Bone marrow (tissue), 2 donors: Measurements from ENCODE around the gene LINC01488.

Experiments
- DNase-seq, 2 donors: peaks; one replicate each; lab custom pipeline; 2025; lab: John Stamatoyannopoulos, UW

The LINC01488 gene

DNA sequence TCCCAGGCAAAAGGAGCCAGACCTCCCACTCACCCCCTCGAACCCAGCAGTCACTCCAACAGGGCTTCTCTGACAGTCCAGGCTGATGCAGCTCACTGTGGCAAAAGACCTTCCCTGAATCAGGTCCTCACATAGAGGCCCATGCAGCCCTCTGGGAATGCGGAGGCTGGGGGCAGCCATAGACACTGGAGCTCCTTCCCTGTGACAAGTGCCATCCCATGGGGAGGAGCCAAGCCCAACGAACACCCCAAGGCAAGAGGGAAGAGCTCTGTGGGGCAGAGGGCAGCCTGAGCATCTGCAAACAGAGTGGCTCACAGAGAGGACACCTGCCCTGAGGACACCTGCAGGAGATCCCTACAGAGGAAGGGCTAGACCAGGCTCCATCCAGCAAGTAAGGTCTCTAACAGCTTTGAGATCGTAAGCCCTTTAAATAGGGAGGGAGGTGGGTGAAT lies at the start of gene LINC01488:
TSS of gene LINC01488 (plus strand) at position 271 of the 452 bp plus-strand sequence.
- DNase-seq: no peak

GRCh38 chr11:69431893-69432738 lies 49.3 kb upstream of the LINC01488 start:
- DNase-seq: no peak

DNA sequence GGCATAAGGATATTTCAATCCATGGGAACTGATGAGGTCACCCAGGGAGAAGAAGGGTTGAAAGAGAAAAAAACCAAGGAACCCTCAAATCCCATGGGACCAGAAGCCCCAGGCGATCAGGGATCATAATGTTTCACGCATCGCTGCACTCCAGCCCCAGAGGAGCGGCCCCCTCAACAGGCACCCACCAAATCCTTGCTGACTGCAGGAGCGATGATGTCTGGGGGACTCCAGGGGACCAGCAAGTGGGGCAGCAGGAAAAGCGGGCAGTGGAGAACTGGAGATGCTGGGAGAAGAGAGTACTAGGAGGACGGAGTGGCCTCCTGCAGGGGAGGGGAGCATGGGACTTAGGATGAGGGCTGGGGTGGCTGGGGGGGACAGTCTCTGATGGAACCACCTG lies 47.7 kb upstream of the LINC01488 start:
- no peak for DNase-seq

DNA sequence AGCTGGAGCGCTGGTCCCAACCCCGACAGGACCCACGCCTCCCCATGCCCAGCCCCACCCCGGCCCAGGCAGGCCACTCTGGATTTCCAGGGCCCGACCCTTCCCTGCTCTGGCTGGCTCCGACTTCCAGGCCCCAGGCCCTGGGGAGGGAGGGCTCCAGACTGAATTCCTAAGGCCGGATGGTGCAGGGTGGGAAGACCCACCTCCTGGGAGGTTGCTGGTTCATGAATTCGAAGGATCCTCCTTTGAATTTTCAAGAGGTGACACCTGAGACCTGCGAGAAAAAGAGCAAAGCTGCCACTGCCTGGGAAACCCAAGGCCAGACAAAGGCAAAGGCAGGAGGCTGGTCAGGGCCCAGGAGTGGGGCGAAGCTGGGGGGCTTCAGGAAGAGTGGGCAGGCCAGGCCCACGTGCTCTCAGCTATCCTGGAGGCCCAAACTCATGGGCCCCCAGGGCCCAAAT lies 47.0 kb upstream of the LINC01488 start:
- no peak for DNase-seq

DNA sequence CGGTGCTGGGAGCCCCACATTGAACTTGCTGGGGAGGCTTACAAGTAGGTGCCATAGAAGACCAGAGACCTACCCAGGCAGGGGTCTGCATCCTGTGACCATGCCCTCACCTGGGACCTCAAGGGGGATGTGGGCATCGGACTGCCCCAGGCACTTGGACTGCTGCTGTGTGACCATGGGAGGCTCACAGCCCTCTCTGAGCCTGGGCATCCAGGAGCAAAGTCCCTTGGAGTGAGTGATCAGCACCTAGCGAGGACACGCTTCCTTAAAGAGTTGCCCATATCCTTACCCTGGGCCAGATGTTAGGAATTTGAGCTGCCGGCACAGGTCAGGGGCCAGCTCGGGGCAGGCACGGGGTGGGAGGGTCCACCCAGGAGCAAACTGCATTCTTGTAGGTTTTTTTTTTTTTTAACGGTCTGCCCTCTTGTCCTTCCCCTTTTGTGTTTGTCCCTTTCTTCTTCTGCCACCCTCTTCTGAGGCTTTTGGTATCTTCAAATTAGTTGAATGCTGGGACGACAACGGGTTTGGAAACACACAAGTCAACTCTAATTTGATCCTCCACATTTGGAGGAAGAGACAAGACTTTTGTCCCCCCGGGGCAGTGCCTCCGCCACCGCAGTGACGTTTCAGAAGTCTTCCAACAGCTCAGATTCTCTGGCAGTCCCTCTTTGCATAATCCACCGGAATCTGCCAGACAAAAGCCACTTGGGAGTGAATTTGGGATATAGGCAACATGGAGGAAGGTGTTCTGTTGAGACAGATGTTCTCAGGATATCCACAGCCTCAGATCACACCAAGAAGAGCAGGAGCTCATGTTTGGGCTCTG lies 46.1 kb upstream of the LINC01488 start:
- no peak for DNase-seq

DNA sequence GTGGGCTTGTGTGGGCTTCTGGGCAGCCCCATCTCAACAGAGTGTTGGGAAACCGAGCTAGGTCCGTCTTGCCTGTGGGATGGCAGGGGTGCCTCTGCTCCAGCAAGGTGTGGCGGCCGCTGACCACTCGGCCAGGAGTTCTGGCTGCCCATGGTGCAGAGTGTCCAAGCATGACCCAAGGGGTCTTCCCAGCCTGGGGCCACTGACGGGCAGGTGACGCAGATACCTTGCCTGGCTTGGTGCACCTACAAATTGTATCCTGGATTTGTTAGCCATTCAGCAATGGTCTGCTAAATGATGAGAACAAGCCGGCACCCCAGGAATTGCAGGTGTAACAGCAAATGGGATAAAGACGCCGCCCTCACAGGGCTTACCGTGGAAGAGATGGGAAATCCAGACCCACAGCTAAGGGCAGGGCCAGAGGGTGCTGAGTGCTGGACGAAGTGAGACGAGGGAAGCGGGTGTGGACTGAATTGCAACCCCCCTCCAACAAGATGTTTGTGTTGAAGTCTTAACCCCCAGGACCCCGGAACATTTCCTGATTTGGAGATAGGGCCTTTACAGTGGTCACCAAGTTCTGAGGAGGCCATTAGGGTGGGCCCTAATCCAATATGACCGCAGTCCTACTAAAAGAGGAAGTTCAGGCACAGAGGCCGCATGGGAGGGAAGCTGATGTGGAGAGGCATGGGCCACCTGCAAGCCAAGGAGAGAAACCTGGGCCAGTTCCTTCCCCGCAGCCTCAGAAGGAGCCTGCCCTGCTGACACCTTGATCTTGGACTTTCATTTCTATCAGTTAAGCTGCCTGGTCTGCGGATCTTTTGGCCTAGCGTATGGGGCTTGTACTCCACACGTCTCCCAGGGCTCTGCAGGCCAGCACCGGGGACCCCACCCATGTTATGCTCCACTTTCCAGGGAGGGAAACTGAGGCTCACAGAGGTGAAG lies 45.2 kb upstream of the LINC01488 start:
- DNase-seq: peak in 1 of 2 donors; percentile 32

DNA sequence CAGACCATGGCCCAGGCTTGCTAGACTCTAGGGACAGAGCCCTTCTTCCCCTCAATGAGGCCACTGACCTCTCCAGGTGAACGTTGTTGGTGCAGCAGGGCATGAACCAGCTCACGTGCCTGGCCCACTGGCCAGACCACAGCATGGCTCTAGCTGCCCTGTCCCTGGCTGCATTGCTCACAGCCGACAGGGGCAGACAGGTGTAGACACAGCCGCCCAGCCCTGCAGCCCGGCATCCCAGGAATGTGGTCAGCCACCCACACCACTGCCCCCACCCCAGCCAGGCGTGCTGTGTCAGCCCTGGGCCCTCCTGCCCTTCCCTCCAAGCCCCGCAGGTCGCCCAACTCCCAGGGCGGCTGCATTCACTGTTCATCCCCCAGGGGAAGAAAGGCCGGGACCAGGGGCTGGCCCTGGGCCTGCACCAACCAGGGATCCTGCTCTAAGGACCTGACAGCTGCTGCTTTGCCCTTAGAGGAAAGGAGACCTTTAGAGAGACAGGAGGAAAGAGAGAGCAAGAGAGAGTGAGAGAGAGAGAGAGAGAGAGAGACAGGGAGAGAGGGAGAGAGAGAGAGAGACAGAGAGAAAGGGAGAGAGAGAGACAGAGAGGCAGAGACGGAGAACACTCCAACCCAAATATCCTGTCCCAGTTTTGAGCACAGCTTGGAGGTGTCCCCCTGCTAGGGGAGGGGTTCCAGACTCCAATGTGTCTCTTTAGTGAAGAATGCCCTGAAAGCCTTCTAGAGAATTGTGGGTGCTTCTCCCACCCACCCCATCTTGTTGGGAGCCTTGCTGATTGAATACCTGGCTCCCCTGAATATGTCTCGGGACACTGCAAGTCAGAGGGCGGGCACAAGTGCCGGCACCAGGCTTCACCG lies 44.2 kb upstream of the LINC01488 start:
- no peak for DNase-seq

DNA sequence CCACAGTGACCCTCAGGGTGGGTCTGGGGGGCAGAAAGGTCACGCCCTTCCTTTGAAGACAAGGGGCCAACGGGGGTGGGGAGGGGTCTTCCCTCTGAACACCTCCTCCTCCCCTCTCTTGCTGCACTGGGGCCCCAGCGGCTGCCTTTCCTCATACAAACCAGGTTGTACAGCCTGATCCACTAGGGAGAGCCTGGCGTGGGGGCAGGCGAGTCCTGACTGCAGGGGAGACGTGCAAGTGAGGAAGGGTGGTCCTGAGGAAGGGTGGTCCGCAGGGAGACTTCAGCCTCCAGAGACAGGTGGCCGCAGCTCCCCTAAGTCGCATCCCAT lies 43.6 kb upstream of the LINC01488 start:
- no peak for DNase-seq

GRCh38 chr11:69438286-69438920 lies 43.1 kb upstream of the LINC01488 start:
- no peak for DNase-seq

- no peak for DNase-seq
These were observed 42.3 kb upstream of the LINC01488 start for GRCh38 chr11:69439127-69439526.

GRCh38 chr11:69439651-69440464 lies 41.6 kb upstream of the LINC01488 start:
- DNase-seq: no peak

GRCh38 chr11:69440876-69441275 lies 40.6 kb upstream of the LINC01488 start:
- no peak for DNase-seq

DNA sequence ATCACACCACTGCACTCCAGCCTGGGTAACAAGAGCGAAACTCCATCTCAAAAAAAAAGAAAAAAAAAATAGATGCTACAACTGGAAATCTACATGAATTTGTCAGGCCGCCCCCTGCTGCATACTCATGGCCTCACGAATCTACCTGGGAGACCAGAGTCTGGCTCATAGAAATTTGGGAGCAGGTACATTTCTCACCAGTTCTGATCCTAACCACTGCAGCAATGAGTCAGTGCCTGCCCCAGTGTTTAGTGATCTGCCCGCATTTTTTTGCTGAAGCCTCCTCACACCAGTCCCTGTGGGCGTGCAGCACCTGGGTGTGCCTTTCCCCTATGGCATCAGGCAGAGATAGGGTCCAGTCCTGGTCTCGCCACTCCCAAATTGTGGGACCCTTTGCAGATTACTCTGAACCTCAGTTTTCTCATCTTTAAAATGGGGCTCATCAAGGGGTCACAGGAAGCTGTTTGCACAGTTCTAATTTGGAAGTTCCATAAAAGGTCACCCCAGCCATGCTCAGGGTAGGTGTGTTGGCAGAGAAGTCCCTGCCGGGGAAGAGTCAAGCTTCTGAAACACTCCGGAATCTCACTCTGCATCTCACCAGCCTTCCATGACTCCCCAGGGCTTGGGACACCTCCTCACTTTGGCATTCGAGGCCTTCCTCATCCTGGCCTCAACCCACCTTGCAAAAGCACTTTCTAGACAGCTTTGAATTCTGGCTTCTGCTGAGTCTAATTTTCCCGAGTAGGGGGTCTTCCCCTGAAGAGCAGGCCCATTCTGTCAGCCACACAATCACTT lies 39.3 kb upstream of the LINC01488 start:
- no peak for DNase-seq

DNA sequence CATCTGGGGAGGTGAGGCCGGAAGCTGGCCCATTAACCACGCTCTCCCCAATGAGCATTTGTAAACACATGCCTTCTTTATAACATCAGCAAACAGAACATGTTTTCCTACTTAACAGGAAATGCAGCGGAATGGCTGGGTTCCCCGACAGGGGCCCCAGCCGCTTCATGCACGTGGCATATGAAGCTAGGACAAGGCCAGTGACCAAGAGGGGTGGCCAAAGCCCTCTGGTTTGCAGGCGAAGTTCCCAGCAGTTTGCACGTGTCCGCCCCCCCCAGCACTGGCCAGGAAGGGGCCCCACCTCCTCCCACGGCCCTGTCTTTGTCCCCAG lies 38.7 kb upstream of the LINC01488 start:
- DNase-seq: no peak

- DNase-seq: peak; percentile 20 to 46
These were observed 38.1 kb upstream of the LINC01488 start for GRCh38 chr11:69443138-69443967.

- no peak for DNase-seq
These were observed 37.5 kb upstream of the LINC01488 start for GRCh38 chr11:69443968-69444364.

DNA sequence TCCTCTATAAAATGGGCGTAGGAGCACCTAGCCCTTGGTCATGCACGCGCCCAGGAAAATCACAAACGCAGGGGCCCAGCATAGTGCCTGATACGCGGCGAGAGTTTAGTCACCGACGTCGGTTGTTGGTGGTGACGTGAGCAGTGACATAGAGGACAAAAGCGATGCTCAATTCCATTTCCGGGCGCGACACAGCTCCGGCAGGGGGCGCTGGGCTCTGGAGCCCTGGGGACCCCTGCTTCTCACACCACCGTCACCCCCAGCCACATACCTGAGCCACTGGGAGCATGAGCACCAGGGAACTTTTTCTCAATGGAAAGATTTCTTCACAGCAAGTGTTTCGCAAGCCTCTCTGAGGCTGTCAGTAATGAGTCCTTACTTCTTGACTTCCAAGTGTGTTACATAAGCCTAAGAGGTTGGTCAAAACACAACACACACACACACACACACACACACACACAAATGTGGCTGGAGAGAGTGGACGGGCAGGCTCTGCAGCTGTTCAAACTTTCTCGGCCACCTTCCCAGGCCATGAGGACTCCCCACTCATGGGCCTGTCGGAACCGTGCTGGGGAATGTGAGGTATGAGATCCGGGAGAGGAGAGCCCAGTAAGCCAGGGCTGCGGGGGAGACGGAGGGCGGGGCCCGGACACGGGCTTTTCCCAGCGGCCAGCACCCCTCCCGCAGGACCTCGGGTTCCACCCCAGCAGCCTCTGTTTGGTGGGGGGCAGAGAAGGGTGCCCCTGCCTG lies 36.9 kb upstream of the LINC01488 start:
- DNase-seq: peak in 1 of 2 donors; percentile 56
